C4-2B (cell line): ENCODE measurements around the gene RAB11A.

Experiments
- H3K27ac ChIP-seq: fragments of 450-650 bp; 2 replicates; pipeline ENCODE4 v1.5.1; 2017
- ZFX ChIP-seq: fragments of 450-650 bp; IDR thresholded peaks from 2 replicates; pipeline ENCODE4 v1.6.1; 2017
- TF ChIP-seq, protein P1 (sequence below): fragments of 450-650 bp; conservative IDR thresholded peaks from 2 replicates; pipeline ENCODE4 v1.5.1; 2017; ENCODE audit warnings: mild to moderate bottlenecking

Gene RAB11A

DNA sequence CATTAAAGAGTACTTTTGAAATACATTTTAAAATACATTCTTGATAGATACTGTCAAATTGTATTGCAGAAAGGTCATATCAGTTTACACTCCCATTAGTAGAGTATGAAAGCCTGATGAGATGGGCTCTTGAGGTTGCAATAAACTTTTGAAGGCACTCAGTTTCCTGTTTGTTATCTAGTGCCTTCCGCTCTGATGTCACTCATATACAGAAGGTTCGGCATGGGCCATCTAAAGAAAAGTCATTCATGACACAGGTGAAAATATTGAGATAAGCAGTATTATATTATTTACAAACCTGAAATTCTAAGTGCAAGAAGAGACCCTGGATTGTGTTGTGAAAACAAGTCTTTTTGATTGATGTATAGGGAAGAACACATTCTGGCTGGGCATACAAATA lies 40.7 kb upstream of the RAB11A start:
- no peak overlapping the region for H3K27ac ChIP-seq
- TF ChIP-seq ZFX = no peak
- TF ChIP-seq, protein P1, sequence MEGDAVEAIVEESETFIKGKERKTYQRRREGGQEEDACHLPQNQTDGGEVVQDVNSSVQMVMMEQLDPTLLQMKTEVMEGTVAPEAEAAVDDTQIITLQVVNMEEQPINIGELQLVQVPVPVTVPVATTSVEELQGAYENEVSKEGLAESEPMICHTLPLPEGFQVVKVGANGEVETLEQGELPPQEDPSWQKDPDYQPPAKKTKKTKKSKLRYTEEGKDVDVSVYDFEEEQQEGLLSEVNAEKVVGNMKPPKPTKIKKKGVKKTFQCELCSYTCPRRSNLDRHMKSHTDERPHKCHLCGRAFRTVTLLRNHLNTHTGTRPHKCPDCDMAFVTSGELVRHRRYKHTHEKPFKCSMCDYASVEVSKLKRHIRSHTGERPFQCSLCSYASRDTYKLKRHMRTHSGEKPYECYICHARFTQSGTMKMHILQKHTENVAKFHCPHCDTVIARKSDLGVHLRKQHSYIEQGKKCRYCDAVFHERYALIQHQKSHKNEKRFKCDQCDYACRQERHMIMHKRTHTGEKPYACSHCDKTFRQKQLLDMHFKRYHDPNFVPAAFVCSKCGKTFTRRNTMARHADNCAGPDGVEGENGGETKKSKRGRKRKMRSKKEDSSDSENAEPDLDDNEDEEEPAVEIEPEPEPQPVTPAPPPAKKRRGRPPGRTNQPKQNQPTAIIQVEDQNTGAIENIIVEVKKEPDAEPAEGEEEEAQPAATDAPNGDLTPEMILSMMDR = no peak

DNA sequence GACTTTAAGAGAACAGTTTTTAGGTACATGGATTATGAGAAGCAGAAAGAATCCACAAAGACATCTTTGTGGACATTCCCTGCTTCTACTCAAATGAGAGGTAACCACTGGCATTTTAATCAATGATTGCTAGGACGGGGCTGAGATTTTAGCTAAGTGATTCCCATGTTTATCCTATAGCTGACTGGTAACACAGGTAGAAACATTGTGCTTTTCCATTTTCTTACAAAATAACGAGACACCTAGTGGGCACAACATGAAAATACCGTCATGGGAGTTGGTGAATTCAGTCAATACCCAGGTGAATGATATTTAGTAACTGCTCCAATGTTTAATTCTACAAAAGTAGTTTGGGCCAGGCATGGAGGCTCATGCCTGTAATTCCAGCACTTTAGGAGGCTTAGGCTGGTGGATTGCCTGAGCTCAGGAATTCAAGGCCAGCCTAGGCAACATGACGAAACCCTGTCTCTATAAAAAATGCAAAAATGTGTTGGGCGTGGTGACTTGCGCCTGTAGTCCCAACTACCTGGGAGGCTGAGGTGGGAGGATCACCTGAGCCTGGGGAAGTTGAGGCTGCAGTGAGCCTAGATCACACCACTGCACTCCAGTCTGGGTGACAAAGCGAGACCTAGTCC lies 40.0 kb upstream of the RAB11A start:
- no peak overlapping the region for H3K27ac ChIP-seq
- TF ChIP-seq, protein P1 = peak; percentile 77
- TF ChIP-seq ZFX = no peak

DNA sequence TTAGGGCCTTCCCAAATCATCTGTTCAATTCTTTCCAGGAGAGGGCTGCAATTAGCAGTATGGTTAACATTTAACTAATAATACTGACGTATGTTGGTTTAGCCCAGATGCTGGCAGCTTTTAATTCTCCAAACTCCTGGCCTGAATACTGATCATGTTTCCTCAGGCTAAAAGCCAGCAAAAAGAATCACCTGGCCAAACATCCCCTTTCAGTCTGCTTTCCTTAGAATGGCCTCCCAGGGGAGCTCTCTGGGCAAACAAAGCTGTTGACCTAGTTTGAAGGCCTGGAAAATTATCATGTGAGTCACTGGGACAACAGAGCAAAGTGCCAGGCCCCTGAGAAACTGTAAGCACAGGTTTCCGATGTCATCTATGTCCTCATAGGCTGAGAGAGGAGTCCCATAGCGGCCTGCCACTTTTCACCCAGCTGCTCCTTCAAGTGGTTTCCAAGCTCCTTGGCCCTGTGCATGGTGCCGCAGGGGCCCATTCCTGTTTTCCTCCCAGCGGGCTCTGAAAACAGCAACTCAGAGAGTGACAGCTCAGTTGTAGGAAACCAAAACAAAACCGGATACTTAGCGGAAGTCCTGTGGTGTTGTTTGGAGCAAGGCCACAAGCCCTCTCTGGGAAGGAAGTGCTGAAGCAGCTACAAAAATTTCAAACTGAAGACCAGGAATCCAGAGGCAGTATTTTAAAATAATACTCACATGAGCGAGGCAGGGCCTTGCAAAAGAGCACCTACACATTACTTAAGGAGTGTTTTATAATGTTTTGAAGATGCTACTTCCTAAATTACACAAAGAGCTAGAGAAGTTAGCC lies 36.5 kb upstream of the RAB11A start:
- TF ChIP-seq ZFX = no peak
- TF ChIP-seq, protein P1 = peak; percentile 55
- peak overlapping the region; percentile 16 for H3K27ac ChIP-seq

DNA sequence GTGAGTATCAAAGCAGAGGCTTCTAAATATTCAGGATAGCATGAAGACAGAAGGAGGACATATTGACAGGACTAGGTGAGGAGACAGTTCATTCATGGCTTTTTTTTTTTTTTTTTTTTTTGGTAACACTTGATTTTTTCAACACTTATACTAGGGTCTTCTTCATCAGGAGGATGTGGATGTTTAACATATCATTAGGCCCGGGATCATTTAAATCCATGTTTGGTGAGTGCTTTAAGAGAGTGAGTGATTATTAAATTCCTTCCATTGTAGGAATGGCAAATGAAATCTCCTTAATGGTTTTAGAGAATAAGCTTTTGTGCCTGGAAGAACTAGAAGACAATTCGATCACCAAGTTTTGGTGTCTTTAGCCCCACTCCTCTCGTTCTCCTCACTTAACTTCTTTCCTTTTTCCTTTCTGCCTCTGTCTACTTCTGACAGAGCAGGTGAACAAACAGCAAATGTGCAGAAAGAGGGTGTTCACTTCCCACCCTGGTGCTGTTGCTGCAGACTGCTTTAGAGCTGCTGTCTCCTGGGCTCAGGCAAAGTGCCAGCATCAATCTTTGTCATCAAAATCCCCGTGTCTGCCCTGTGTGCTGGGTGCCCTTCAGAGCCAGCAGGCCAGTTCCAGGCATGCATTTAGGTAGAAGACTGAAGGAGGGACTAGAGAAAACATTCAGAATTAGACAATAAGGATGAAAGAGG lies 35.6 kb upstream of the RAB11A start:
- H3K27ac ChIP-seq = peak overlapping the region; percentile 49
- TF ChIP-seq, protein P1 = no peak
- TF ChIP-seq ZFX = no peak

DNA sequence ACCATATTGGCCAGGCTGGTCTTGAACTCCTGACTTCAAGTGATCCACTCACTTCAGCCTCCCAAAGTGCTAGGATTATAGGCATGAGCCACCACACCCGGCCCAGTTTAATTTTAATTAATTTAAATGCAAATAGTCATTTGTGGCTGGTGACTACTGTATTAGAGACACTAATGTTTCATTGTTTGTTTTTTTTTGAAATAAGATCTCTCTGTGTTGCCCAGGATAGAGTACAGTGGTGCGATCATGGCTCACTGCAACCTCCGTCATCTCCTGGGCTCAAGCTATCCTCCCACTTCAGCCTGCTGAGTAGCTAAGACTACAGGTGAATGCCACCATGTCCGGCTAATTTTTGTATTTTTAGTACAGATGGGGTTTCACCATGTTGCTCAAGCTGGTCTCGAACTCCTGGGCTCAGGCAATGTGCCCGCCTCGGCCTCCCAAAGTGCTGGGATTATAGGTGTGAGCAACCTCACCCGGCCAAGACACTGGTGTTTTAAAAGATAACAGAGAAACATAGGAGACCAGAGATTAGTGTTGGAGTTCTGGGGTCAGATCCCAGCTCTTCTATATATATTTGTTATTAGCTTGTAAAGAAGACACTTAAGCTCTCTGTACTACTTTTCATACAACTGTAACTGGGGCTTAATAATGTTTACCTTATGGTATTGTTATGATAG lies 34.5 kb upstream of the RAB11A start:
- TF ChIP-seq, protein P1 = no peak
- TF ChIP-seq ZFX = no peak
- H3K27ac ChIP-seq = peak overlapping the region; percentile 49

DNA sequence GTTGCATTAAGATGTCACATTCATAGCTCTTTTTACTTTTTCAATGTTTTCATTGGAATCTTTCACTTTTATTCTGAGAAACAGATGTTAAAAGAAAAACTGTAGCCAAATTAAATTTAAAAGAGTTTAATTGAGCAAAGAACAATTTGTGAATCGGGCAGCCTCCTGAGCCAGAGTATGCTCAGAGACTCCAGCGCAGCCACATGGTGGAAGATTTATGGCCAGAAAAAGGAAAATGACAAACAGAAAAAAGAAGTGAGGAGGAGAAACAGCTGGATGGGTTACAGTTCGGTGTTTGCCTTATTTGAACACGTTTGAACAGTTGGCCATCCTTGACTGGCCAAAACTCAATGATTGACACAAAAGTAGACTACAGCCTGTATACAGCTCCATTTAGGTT lies 33.8 kb upstream of the RAB11A start:
- no peak for TF ChIP-seq ZFX
- TF ChIP-seq, protein P1 = no peak
- H3K27ac ChIP-seq = no peak overlapping the region
